K562 (cell line): ENCODE results near the gene HAPSTR1. TPM values are rescaled to one million over a fixed set of nuclear protein-coding genes. Genes with fewer than 3 reads are reported as not detected.
"Not testable (repeated sequence)": the region's sequence is repeated elsewhere in the genome, so short reads cannot be mapped to it uniquely, and the experiment has no call there.

ENCODE experiments used
- ATAC-seq: fragments of 200-7000 bp; cut with Tn5 transposase; 3 replicates; pipeline ENCODE4 v1.9.1; 2020; ENCODE audit warnings: moderate library complexity
- BruUV-seq: library from RNA; stranded (reverse); fragments of 400-500 nt; replicated peaks from 2 replicates; lab custom pipeline; 2021; lab: Mats Ljungman, UMichigan
- CTCF ChIA-PET: fragments of 300-600 bp; formaldehyde crosslinking; extraction: SDS; loops from one replicate; lab custom pipeline; 2021; ENCODE audit warnings: low intra/inter-chr PET ratio; lab: Yijun Ruan, JAX
- POLR2A ChIA-PET: fragments of 300-600, 350-650 bp; sonication (Branson Sonifier 250); formaldehyde crosslinking; extraction: SDS; loops from one replicate; lab custom pipeline; 2021; ENCODE audit warnings: antibody characterized with exemption, inconsistent platforms; lab: Yijun Ruan, JAX
- DNase-seq, 4 experiments: peaks; one replicate each; pipeline versions ENCODE4 v3.0.0 to v3.0.0-alpha.2; 2011 to 2018; ENCODE audit warnings: low spot score in 3 of 4, mixed read lengths in 3 of 4; ENCODE audit errors: extremely low read depth in 1 of 4
- FAIRE-seq: peaks from 2 replicates; lab custom pipeline; 2011; peaks lifted over from hg19 to GRCh38; lab: Jason Lieb, UNC
- H2AFZ ChIP-seq: 2 replicates; pipeline ENCODE4 v1.6.0; 2011; ENCODE audit warnings: low read depth, low read length, control low read depth, inconsistent platforms
- H3K27ac ChIP-seq: fragments of 200-600 bp; 3 replicates; pipeline ENCODE4 v1.8.0; 2011; ENCODE audit warnings: low read depth, mild to moderate bottlenecking, control low read depth, inconsistent platforms, low read length, moderate library complexity, mixed read lengths; ENCODE audit errors: extremely low read depth
- H3K27me3 ChIP-seq, 2 experiments: fragments of 300-600 bp in 1 of 2; 2 replicates in 1 of 2; 3 replicates in 1 of 2; pipeline versions ENCODE4 v1.6.0 to v1.8.0; 2011; ENCODE audit warnings: inconsistent platforms in 2 of 2, low read length in 2 of 2, mild to moderate bottlenecking in 1 of 2, mixed read lengths in 1 of 2, moderate library complexity in 1 of 2; ENCODE audit not compliant: control insufficient read depth in 2 of 2, insufficient read depth in 2 of 2
- H3K36me3 ChIP-seq: fragments of 300-600 bp; 3 replicates; pipeline ENCODE4 v1.8.0; 2011; ENCODE audit warnings: mild to moderate bottlenecking, low read length, inconsistent platforms; ENCODE audit not compliant: control insufficient read depth, insufficient read depth
- H3K4me1 ChIP-seq, 2 experiments: fragments of 200-600 bp in 1 of 2; replicated peaks in 1 of 2; 2 replicates in 1 of 2; 3 replicates in 1 of 2; pipeline versions ENCODE4 v1.5.1 to v1.8.0; 2011; ENCODE audit warnings: inconsistent platforms in 2 of 2, low read length in 2 of 2, mild to moderate bottlenecking in 1 of 2, mixed read lengths in 1 of 2, moderate library complexity in 1 of 2; ENCODE audit not compliant: control insufficient read depth in 2 of 2, insufficient read depth in 2 of 2
- H3K4me2 ChIP-seq: 2 replicates; pipeline ENCODE4 v1.6.1; 2011; ENCODE audit warnings: low read length, control low read depth, inconsistent platforms, mixed read lengths; ENCODE audit not compliant: insufficient read depth
- H3K4me3 ChIP-seq: fragments of 200-600 bp; sonication (generic), shearing (Covaris generic); 2 replicates; pipeline ENCODE4 v1.5.1; 2016; ENCODE audit warnings: control low read depth, inconsistent platforms
- H3K79me2 ChIP-seq: fragments of 200-600 bp; 3 replicates; pipeline ENCODE4 v1.8.0; 2011; ENCODE audit warnings: low read length, inconsistent platforms; ENCODE audit not compliant: control insufficient read depth, insufficient read depth
- H3K9ac ChIP-seq, 2 experiments: 2 replicates each; pipeline versions ENCODE4 v1.6.0 to v1.6.1; 2011; ENCODE audit warnings: low read depth in 2 of 2, low read length in 2 of 2, control low read depth in 1 of 2, inconsistent platforms in 1 of 2, mild to moderate bottlenecking in 1 of 2, mixed read lengths in 1 of 2; ENCODE audit not compliant: insufficient read depth in 1 of 2
- H3K9me1 ChIP-seq: one replicate; pipeline ENCODE4 v1.6.0; 2011; ENCODE audit warnings: inconsistent platforms, mild to moderate bottlenecking, low read length, moderate library complexity; ENCODE audit not compliant: control insufficient read depth, insufficient read depth
- H3K9me3 ChIP-seq: replicated peaks from 2 replicates; pipeline ENCODE4 v1.5.1; 2011; ENCODE audit warnings: low read depth, low read length, inconsistent platforms; ENCODE audit not compliant: control insufficient read depth, insufficient read depth
- H4K20me1 ChIP-seq: replicated peaks from 2 replicates; pipeline ENCODE4 v1.6.1; 2011; ENCODE audit warnings: low read length, inconsistent platforms, mixed read lengths; ENCODE audit not compliant: control insufficient read depth, insufficient read depth
- BACH1 ChIP-seq: fragments of 200-800 bp; sonication (Bioruptor generic); IDR thresholded peaks from 2 replicates; pipeline ENCODE4 v1.6.1; 2016; ENCODE audit warnings: missing genetic modification characterization, missing compliant biosample characterization
- BRD4 ChIP-seq: fragments of 200-600 bp; sonication (generic); IDR thresholded peaks from 2 replicates; pipeline ENCODE4 v1.6.1; 2017; ENCODE audit warnings: inconsistent platforms
- C11orf30 ChIP-seq: fragments of 450-650 bp; IDR thresholded peaks from 2 replicates; pipeline ENCODE4 v1.6.1; 2016; ENCODE audit warnings: low read depth, mild to moderate bottlenecking
- CBFA2T3 ChIP-seq: fragments of 450-650 bp; IDR thresholded peaks from 2 replicates; pipeline ENCODE4 v1.6.1; 2017
- ELF1 ChIP-seq: fragments of 200-800 bp; sonication (Bioruptor generic); IDR thresholded peaks from 2 replicates; pipeline ENCODE4 v1.6.1; 2016; ENCODE audit warnings: missing genetic modification characterization, missing compliant biosample characterization
- ELF2 ChIP-seq: fragments of 250-450 bp; sonication (Bioruptor Pico); IDR thresholded peaks from 2 replicates; pipeline ENCODE4 v1.5.0; 2021; ENCODE audit warnings: mild to moderate bottlenecking
- EP300 ChIP-seq: IDR thresholded peaks from 2 replicates; pipeline ENCODE4 v1.6.1; 2012; ENCODE audit warnings: low read length, improper control_type of control experiment
- FOS ChIP-seq: IDR thresholded peaks from 3 replicates; pipeline ENCODE4 v1.6.1; 2011; ENCODE audit not compliant: insufficient read length; ENCODE audit errors: extremely low read depth
- GABPA ChIP-seq: fragments of 200-800 bp; sonication (Bioruptor generic); conservative IDR thresholded peaks from 2 replicates; pipeline ENCODE4 v1.6.1; 2016; ENCODE audit warnings: low read depth, missing genetic modification characterization, missing compliant biosample characterization
- GTF2A2 ChIP-seq: IDR thresholded peaks from 2 replicates; pipeline ENCODE4 v1.6.1; 2016; ENCODE audit warnings: mild to moderate bottlenecking, missing genetic modification characterization, missing compliant biosample characterization
- GTF2E2 ChIP-seq: fragments of 200-800 bp; sonication (Bioruptor generic); IDR thresholded peaks from 2 replicates; pipeline ENCODE4 v1.6.1; 2016; ENCODE audit warnings: missing genetic modification characterization, missing compliant biosample characterization
- NFRKB ChIP-seq: fragments of 450-650 bp; IDR thresholded peaks from 2 replicates; pipeline ENCODE4 v1.6.1; 2016; ENCODE audit warnings: low read depth
- SMAD3 ChIP-seq: fragments of 450-650 bp; formaldehyde crosslinking; conservative IDR thresholded peaks from 2 replicates; pipeline ENCODE4 v1.4.0; 2020; ENCODE audit warnings: mild to moderate bottlenecking
- SP1 ChIP-seq: sonication (generic); formaldehyde crosslinking; IDR thresholded peaks from 2 replicates; pipeline ENCODE4 v1.8.1; 2022; ENCODE audit warnings: mild to moderate bottlenecking, missing genetic modification reagents
- ZNF134 ChIP-seq: fragments of 250-450 bp; sonication (Bioruptor Pico); conservative IDR thresholded peaks from 2 replicates; pipeline ENCODE4 v1.4.0; 2020
- ZNF175 ChIP-seq: fragments of 200-800 bp; sonication (Bioruptor generic); IDR thresholded peaks from 2 replicates; pipeline ENCODE4 v1.6.1; 2016; ENCODE audit warnings: low read depth, mild to moderate bottlenecking, missing genetic modification characterization, missing compliant biosample characterization
- WGBS: fragments of 100-300 bp; shearing (Covaris generic); methylation state at CpG from one replicate; pipeline ENCODE4 v1.1.6; 2016; ENCODE audit warnings: low coverage, mixed read lengths; ENCODE audit not compliant: insufficient coverage; ENCODE audit errors: missing lambda C conversion rate; 5-methylcytosine and 5-hydroxymethylcytosine counted together
- in situ Hi-C: fragments of 300-500 bp; cut with MboI; formaldehyde crosslinking; loops from 4 replicates; pipeline ENCODE4 v1.15.0; 2018; ENCODE audit warnings: inconsistent platforms, mixed read lengths
- intact Hi-C: fragments of 100-400 bp; cut with micrococcal nuclease; formaldehyde crosslinking; loops from 2 replicates; pipeline ENCODE4 v1.14.2; 2022
- polyA plus RNA-seq, 8 experiments: library from polyadenylated mRNA; depleted of rRNA in 4 of 8; stranded (reverse) in 5 of 8; unstranded in 3 of 8; fragments of >200 nt; fragmentation: Nextera tagmentation in 2 of 8; fragmentation: Illumina TruSeq in 1 of 8; extraction: Ambion mirVana in 2 of 8; extraction: Trizol in 1 of 8; gene quantifications; 2 replicates each; pipeline versions ENCODE4 v1.2.1 to v1.2.3, GENCODE V29; 2011 to 2014; ENCODE audit warnings: inconsistent platforms in 1 of 8, missing spikeins in 1 of 8
- total RNA-seq, 7 experiments: library from RNA; depleted of rRNA in 6 of 7; stranded (reverse); fragments of >200 nt in 6 of 7; fragmentation: Illumina TruSeq in 2 of 7; extraction: Trizol in 2 of 7; gene quantifications; 2 replicates each; pipeline versions ENCODE4 v1.2.1 to v1.2.3, GENCODE V29; 2011 to 2021; ENCODE audit warnings: low replicate concordance in 1 of 7
- TF ChIP-seq, protein P1 (sequence below): fragments of 250-450 bp; sonication (Bioruptor Pico); IDR thresholded peaks from 2 replicates; pipeline ENCODE4 v1.8.0; 2022; ENCODE audit warnings: inconsistent platforms
- TF ChIP-seq, protein P2 (sequence below): fragments of 250-450 bp; sonication (Bioruptor Pico); IDR thresholded peaks from 2 replicates; pipeline ENCODE4 v1.5.0; 2020; ENCODE audit warnings: mild to moderate bottlenecking

HAPSTR1 gene
- total and polyA plus RNA-seq, 9 of the 15 experiments (the other 6 are each of a cell fraction or from before 2014, with no cell fraction given), result 10.8 to 67.9 (median 36.5) TPM

DNA sequence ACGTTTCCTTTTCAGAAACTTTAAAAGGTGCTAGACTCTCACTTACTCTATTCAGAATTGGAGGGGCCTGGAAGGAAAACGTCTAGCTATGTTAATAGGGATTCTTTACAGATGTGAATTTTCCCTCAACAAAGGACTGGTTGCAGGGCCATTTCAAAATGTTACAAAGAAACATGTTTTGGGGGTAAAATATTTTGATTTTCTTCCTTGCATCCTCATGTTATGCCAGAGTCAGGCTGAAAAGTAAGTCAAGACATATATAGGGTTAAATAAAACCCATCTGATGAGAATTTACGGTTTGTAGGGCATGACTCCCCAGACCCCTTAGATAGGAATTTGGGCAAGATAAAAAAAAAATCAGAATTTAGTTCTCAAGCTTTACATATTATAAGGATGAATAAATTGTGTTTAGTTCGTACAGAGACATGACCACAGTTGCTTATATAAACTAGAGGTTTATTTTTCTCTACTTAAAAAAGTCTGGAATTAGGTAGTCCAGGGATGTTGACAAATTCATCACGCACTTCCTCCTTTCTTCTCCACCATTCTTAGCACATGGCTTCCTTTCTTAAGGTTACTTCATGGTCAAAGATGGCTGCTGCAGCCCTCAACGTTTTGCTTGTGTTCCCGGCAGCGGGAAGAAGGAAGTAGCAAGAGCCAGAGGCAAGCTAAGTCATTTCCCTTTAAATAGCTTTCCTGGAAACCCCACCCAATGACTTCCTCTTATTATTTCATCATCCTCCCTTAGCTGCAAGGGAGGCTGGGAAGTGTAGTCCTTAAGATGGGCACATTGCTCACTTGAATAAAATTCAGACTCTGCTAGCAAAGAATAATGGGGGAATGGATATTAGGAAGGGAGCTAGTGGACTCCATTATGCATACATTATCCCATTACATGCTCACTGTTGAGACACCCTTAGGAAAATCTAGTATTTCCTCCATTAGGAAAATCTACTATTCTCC, 12.7 kb upstream of the HAPSTR1 start:
- FAIRE-seq (peak; percentile 97), ATAC-seq (peak; percentile 82), DNase-seq (peak; percentile 72 to 96 (median 82))
- Histone ChIP-seq H2AFZ (peak overlapping the region; percentile 88), H3K4me2 (peak overlapping the region; percentile 3; the same call in 1 of the 2 replicates), H3K9ac (peak overlapping the region in 1 of 2 experiments; percentile 78; a peak in 2 of 4 replicates), H3K27ac (peak overlapping the region; percentile 91), H3K4me1 (peaks cover 23 to 43% of the 10 kb centered on the region in 2 experiments)
- in situ Hi-C loops, CTCF ChIA-PET, H3K9me1 ChIP-seq, H3K4me3 ChIP-seq, H3K27me3 ChIP-seq, H3K36me3 ChIP-seq, H3K79me2 ChIP-seq, H4K20me1 ChIP-seq, H3K9me3 ChIP-seq: not testable (repeated sequence)
- 8% methylated on average over 8 of the region's 8 CpGs for WGBS
- intact Hi-C loops, result loop anchor here (1.0 kb wide), 1 partner anchor 13 kb away; the partner anchor contains the start of gene HAPSTR1
- POLR2A ChIA-PET, result interaction anchor here (0.7 to 6.9 kb wide), 8 partner anchors 9 to 22 kb away, joined by 3 to 69 read pairs (median 4); partner anchors contain the start of gene HAPSTR1
- BruUV-seq, result TSS peak; percentile 99
- peak; percentile 20; the same call in 1 of the 2 replicates for TF ChIP-seq CBFA2T3
- peak; percentile 47 for TF ChIP-seq SP1 (CRISPR knock-in tag)
- TF ChIP-seq BRD4, result peak; percentile 88
- peak; percentile 94 for TF ChIP-seq SMAD3
- TF ChIP-seq ELF1 (tag), result peak; percentile 93
- TF ChIP-seq ELF2, result peak; percentile 90
- TF ChIP-seq GABPA (tag), result peak; percentile 91
- TF ChIP-seq NFRKB, result peak; percentile 99
- peak; percentile 67 for TF ChIP-seq ZNF134 (CRISPR knock-in tag)
- TF ChIP-seq, protein P1, sequence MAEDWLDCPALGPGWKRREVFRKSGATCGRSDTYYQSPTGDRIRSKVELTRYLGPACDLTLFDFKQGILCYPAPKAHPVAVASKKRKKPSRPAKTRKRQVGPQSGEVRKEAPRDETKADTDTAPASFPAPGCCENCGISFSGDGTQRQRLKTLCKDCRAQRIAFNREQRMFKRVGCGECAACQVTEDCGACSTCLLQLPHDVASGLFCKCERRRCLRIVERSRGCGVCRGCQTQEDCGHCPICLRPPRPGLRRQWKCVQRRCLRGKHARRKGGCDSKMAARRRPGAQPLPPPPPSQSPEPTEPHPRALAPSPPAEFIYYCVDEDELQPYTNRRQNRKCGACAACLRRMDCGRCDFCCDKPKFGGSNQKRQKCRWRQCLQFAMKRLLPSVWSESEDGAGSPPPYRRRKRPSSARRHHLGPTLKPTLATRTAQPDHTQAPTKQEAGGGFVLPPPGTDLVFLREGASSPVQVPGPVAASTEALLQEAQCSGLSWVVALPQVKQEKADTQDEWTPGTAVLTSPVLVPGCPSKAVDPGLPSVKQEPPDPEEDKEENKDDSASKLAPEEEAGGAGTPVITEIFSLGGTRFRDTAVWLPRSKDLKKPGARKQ, result 0 out of 2 replicates have a peak, but pooled peaks have one; percentile 36
- TF ChIP-seq GTF2E2 (tag), result peak; percentile 84; the same call in 1 of the 2 replicates
- TF ChIP-seq FOS, result peak; percentile 9
- TF ChIP-seq EP300, result peak; percentile 88
- TF ChIP-seq BACH1, result peak; percentile 90
- peak; percentile 52; the same call in 1 of the 2 replicates for TF ChIP-seq GTF2A2 (tag)
- peak; percentile 90; the same call in 1 of the 2 replicates for TF ChIP-seq ZNF175 (CRISPR knock-in tag)
- TF ChIP-seq, protein P2, sequence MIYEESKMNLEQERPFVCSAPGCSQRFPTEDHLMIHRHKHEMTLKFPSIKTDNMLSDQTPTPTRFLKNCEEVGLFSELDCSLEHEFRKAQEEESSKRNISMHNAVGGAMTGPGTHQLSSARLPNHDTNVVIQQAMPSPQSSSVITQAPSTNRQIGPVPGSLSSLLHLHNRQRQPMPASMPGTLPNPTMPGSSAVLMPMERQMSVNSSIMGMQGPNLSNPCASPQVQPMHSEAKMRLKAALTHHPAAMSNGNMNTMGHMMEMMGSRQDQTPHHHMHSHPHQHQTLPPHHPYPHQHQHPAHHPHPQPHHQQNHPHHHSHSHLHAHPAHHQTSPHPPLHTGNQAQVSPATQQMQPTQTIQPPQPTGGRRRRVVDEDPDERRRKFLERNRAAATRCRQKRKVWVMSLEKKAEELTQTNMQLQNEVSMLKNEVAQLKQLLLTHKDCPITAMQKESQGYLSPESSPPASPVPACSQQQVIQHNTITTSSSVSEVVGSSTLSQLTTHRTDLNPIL (CRISPR knock-in tag), result peak; percentile 77; the same call in 1 of the 2 replicates
- TF ChIP-seq C11orf30, result peak; percentile 69
